Measurements from ENCODE around the gene CORO2B. TPM values are rescaled to one million over a fixed set of nuclear protein-coding genes. Genes with fewer than 3 reads are reported as not detected.

The CORO2B gene
- polyA plus RNA-seq, 3 donors, result 0.03 TPM; not detected in 2

GRCh38 chr15:68694111-68694510 is 115.3 kb downstream of the CORO2B start:
- Mint-ChIP-seq H3K36me3 (no peaks in the 10 kb centered on the region), H3K27me3 (ENCODE audit: low read depth in 3 of 3) (peaks cover 0 to 2% (median 1%) of the 10 kb centered on the region in 3 donors), H3K4me1 (peaks cover 8% of the 10 kb centered on the region), H3K4me3 (no peak overlapping the region), H3K9me3 (no peaks in the 10 kb centered on the region), H3K27ac (peak overlapping the region in 1 of 7 donors; percentile 73)
- Histone ChIP-seq H3K27ac (ENCODE audit: low read depth in 1 of 2, low read length in 2 of 2) (no peak overlapping the region), H3K4me3 (replicated peaks in 1 of 3; ENCODE audit: low read depth in 2 of 3, low read length in 3 of 3) (no peak overlapping the region), H3K79me2 (ENCODE audit: insufficient read depth, low read length) (no peaks in the 10 kb centered on the region), H4K20me1 (ENCODE audit: insufficient read depth, low read length) (no peaks in the 10 kb centered on the region), H3K9me3 (replicated peaks in 1 of 2; ENCODE audit: control insufficient read depth in 1 of 2, insufficient read depth in 1 of 2, low read length in 2 of 2) (no peaks in the 10 kb centered on the region), H3K4me1 (ENCODE audit: control insufficient read depth in 1 of 2, insufficient read depth in 2 of 2, low read length in 2 of 2) (peaks cover 0 to 7% of the 10 kb centered on the region in 2 donors), H3K9ac (ENCODE audit: insufficient read depth, low read length, poor library complexity, severe bottlenecking) (no peak overlapping the region), H3K27me3 (ENCODE audit: control insufficient read depth in 2 of 2, insufficient read depth in 2 of 2, low read length in 2 of 2) (no peaks in the 10 kb centered on the region), H3K4me2 (replicated peaks; ENCODE audit: extremely low read depth, low read length, poor library complexity, severe bottlenecking) (no peak overlapping the region), H3K36me3 (replicated peaks in 1 of 2; ENCODE audit: control insufficient read depth in 1 of 2, insufficient read depth in 2 of 2, low read length in 2 of 2) (no peaks in the 10 kb centered on the region), H2AFZ (ENCODE audit: insufficient read depth, low read depth, low read length, poor library complexity, severe bottlenecking) (no peak overlapping the region)
- WGBS (ENCODE audit: insufficient coverage), result 90% methylated on average over 1 of the region's 4 CpGs
- intact Hi-C loops (cut with micrococcal nuclease), result no loop called here
- TF ChIP-seq CTCF (IDR thresholded peaks at IDR 0.05), result no peak
- no peak for DNase-seq

- Mint-ChIP-seq H3K4me3 (no peak overlapping the region), H3K9me3 (no peaks in the 10 kb centered on the region), H3K36me3 (no peaks in the 10 kb centered on the region), H3K27me3 (ENCODE audit: low read depth in 3 of 3) (peaks cover 0 to 5% (median 2%) of the 10 kb centered on the region in 3 donors), H3K27ac (no peak overlapping the region), H3K4me1 (peaks cover 8% of the 10 kb centered on the region)
- DNase-seq, result no peak
- Histone ChIP-seq H3K79me2 (ENCODE audit: insufficient read depth, low read length) (no peaks in the 10 kb centered on the region), H4K20me1 (ENCODE audit: insufficient read depth, low read length) (no peaks in the 10 kb centered on the region), H3K4me1 (ENCODE audit: control insufficient read depth in 1 of 2, insufficient read depth in 2 of 2, low read length in 2 of 2) (peaks cover 0 to 7% of the 10 kb centered on the region in 2 donors), H3K4me2 (replicated peaks; ENCODE audit: extremely low read depth, low read length, poor library complexity, severe bottlenecking) (no peak overlapping the region), H3K9me3 (replicated peaks in 1 of 2; ENCODE audit: control insufficient read depth in 1 of 2, insufficient read depth in 1 of 2, low read length in 2 of 2) (no peaks in the 10 kb centered on the region), H3K27me3 (ENCODE audit: control insufficient read depth in 2 of 2, insufficient read depth in 2 of 2, low read length in 2 of 2) (no peaks in the 10 kb centered on the region), H3K36me3 (replicated peaks in 1 of 2; ENCODE audit: control insufficient read depth in 1 of 2, insufficient read depth in 2 of 2, low read length in 2 of 2) (no peaks in the 10 kb centered on the region), H2AFZ (ENCODE audit: insufficient read depth, low read depth, low read length, poor library complexity, severe bottlenecking) (no peak overlapping the region), H3K9ac (ENCODE audit: insufficient read depth, low read length, poor library complexity, severe bottlenecking) (no peak overlapping the region), H3K27ac (ENCODE audit: low read depth in 1 of 2, low read length in 2 of 2) (no peak overlapping the region), H3K4me3 (replicated peaks in 1 of 3; ENCODE audit: low read depth in 2 of 3, low read length in 3 of 3) (no peak overlapping the region)
- intact Hi-C loops (cut with micrococcal nuclease), result no loop called here
- WGBS (ENCODE audit: insufficient coverage), result 100% methylated on average over 2 of the region's 9 CpGs
- no peak for TF ChIP-seq CTCF (IDR thresholded peaks at IDR 0.05)
Observed at GRCh38 chr15:68695061-68695595, 116.3 kb downstream of the CORO2B start.

Data from CD14-positive monocyte (primary cell).